Activated CD4-positive, alpha-beta T cell treated with anti-CD3 and anti-CD28 coated beads, Interleukin-2, Interleukin-4, amounts not matched to agents 100 ng/mL and 50 ng/mL, durations not matched to agents 16 hours and 8 hours (primary cell): Measurements from ENCODE around the gene CADPS.

Source experiments
- DNase-seq: peaks from one replicate; pipeline ENCODE4 v3.0.0-alpha.2; 2020; ENCODE audit warnings: low spot score

Gene CADPS

DNA sequence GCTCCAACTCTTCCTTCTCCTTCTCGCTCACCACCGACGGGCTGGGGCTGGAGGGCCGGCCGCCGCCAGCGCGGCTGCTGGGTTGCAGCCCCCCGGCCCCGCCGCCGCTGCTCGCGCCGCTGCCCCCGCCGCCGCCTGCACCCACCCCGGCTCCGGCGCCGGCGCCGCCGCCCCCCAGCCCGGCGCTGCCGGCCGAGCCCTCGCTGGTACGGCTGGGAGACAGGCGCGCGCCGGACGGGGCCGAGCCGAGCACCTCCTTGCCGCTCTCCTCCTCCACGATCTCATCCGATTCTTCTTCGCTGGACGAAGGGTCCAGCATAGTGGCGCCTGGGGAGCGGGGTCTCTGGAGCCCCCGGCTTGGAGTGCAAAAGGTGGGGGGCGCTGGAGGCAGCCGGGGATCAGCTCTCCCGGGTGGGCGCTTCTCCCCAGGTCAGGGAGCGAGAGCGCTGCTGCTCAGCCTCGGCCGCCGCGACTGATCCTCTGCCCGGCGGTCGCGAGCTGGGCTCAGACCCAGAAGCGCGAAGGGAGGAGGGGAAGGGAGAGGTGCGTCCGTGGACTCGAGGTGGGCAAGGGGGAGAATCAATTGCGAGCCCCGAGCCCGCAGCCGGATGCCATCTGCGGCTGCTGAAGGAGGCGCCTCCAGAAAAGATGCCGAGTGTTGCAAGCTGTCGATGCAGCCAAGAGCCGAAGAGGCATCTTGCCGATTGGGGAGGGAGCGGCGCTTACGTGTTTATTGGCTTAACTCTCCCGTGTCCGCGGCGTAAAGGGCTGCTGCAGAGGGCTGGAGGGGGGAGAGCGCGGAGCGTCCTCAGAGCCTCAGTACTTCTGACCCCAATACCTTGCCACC is at the start of gene CADPS:
Gene CADPS (minus strand): TSS at position 706 of the 847 bp plus-strand sequence. CDS start 387 bp downstream, at position 319.
- no peak for DNase-seq

DNA sequence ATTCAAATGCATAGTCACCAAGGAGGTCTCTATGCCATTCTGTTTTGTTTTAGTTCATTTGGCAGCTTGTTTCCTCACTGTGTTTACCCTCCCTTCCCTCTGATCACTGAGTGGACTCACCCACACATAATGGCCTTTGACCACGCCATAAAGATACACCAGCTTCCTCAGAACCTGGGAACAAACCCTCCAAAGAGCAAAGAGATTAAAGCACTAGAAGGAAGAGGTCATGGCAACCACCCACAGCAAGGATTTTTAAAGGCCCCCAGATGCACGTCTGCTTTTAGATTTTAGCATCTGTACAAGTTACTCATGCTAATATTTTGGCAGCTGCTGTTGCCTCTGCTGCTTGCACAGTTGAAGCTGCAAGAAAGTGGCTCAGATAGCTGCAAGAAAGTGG is 47.9 kb upstream of the CADPS start:
- no peak for DNase-seq

DNA sequence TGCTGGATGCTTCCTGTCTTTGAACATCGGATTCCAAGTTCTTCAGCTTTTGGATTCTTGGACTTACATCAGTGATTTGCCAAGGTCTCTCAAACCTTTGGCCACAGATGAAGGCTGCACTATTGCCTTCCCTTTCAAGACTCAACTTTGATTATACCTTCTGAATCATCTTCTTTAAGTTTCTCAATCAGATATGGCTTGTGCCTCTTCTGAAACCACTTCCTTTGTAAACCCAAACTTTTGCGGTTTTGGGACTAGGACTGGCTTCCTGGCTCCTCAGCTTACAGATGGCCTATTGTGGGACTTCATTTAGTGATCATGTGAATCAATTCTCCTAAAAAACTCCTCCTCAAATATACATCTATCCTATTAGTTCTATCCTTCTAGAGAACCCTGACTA is 47.1 kb upstream of the CADPS start:
- DNase-seq: no peak

- no peak for DNase-seq
Measured at GRCh38 chr3:62920466-62920784, 45.2 kb upstream of the CADPS start.

DNA sequence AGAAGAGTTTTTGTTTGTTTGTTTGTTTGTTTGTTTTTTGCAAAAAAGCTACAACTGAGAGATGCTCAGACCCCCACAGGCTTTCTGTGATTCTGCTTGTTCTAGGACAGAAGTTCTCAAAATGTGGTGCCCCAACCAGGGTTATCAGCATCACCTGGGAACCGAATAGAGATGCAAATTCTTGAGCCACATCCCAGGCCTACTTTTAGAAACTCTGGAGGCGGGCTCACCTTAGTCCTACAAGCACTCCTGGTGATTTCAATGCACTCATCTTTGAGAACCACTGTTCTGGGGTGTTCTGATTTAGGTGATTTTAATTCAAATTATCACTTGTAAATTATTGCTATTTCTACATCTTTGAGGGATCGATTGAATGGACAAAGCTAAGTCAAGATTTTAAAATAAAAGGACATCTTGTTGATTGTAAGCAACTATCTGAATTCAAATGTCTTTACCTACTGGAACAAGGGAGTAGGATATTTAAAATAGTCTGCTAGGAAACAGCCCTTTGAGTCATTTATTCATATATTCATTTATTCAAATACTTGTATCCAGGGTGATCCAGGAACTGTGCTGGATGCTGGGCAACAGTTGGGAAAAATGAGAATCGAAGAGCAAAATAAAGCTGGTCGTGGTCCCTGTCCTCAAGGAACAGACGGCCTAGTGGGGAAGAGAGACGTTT is 44.7 kb upstream of the CADPS start:
- no peak for DNase-seq

- DNase-seq: no peak
Measured at GRCh38 chr3:62918777-62919176, 43.6 kb upstream of the CADPS start.

DNA sequence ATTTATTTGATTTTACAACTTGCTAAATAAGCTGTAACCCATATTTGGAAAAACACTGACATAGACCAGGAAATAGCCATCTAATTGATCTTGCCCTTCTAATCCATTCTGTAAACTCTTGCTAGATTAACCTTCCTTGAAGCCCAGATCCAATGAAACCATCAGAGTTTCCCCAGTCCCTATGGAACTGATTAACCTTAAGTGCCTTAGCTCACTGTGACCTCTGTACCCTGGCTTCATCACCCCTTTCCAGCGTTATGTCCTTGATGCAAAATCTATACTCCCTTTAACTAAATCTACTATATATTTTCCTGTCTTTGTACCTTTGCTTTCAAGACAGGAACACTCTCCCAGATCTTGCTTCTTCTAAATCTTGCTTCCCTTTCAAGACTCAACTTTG is 42.9 kb upstream of the CADPS start:
- DNase-seq: no peak

DNA sequence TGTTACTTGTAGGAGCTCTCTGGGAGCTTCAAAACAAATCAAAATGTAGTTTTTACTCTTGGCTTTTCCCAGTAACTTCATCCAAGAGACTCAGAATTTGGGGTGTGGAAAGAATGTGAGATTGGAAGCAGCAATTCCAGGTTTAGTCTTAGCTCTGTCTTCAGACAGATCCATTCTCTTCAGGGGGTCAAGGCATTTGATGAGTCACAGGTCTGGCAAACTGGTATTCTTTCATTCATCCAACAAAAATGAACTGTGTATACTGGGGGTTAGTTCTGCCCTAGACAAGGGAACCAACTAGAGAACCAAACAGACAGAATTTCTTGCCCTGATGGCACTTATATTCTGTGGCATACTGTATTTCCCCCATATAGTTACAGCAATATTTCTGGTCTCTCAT is 36.3 kb upstream of the CADPS start:
- DNase-seq: no peak

DNA sequence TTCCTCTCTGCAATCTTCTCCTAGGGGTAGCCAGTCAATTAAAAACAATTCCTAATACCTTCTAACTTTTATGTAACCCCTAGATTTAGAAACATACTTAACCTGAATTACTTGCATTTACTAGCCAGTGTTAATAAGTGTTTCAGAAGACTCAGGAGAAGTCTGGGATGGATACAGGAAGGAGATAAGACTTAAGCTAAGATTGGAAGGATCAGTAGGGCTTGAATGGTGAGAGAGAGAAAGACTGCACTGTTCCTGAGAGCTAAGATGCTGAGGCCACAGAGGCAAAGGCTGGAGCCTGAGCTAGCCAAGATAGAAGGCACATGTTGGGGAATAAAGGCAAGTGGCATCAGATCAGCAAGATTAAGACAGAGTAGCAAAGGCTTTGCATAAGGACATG is 30.1 kb upstream of the CADPS start:
- DNase-seq: no peak

GRCh38 chr3:62898530-62899496 is 23.6 kb upstream of the CADPS start:
- DNase-seq: no peak

DNA sequence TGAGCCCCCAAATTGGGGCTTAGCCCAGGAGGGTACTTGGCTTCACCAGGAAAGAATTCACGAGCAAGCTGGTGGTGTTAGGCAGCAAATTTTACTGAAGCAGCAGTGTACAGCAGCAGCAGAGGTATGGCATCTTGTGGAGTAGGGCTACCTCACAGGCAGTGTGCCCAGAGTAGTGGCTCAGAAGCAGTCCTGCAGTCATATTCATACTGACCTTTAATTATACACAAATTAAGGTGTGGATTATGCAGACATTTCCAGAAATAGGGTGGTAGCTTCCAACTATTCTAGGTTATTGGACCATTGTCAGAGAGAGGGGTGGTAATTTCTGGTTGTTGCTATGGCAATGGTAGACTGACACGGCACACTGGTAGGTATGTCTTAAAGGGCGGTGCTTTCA is 20.7 kb upstream of the CADPS start:
- no peak for DNase-seq

- no peak for DNase-seq
Measured at GRCh38 chr3:62892951-62893350, 17.7 kb upstream of the CADPS start.

GRCh38 chr3:62892045-62892444 is 16.8 kb upstream of the CADPS start:
- no peak for DNase-seq

DNA sequence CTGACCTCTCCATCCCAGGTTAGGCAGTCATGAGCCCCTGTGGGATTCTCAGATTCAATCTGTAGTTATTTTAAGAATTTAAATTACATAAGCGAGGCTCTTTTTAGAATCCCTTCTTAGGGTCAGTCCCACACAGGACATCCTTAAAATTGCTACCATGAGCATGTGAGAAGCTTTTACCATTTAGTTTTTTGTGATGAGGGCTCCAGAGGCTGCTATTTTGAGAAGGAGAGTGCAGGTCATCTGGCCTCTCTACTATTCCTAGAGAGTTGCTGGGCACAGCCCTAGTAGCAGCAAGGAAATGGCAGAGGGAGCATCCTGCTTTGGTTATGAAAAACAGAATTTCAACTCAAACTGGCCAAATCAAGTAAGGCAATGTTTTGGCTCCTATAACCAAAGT is 13.6 kb upstream of the CADPS start:
- no peak for DNase-seq

GRCh38 chr3:62888180-62888579 is 13.0 kb upstream of the CADPS start:
- DNase-seq: no peak

DNA sequence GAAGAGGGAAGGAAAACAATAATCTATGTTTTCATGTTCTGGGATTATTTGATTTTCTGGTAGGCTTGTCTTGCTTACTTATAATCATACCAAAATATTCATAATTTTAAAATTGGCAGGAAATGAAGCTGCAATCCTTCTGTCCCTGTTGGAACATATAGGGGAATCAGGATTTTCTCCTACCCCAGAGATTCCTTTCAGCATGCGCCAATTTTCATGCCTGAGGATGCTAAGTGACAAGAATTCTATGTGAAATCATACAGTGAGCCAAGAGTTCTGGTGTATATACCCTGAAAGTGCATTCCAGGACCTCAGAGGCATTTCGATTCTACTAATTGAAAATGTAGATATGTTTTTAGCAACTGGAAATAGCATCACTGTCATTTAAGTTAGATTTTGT is 9.9 kb upstream of the CADPS start:
- no peak for DNase-seq

DNA sequence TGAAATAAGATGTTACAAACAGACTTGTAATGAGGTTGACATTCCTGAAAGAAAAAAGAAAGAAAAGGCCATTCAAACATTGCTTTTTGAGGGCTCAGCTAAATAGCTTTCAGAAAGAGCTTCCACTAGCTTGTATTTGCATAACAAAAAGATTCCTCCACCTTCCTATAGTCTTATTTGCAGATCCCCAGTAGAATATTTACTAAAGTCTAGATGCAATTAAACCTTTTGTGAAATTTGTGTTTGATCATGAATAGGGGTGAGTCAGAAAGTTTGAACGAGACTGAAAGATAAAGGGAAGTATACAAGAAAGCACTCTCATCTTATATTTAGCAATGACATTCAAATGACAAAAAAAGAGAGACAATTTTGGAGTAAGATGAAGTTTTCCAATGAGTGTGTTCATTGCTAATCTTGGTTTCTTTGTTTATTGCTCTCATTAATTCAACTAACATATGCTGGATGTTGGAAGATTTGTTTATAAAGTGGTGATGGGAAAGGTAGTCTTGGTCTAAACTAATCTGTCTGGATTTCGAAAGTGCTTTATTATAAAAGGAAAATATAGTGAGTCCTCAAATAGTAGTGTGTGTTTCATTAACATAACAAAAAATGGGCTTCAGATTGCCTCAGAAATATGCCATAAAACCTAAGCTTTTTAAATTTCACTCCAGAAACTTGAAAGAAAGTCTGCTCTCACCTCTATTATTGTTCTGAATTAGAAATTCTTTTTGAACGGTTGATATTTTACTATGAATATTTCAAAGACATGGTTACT is 9.1 kb upstream of the CADPS start:
- no peak for DNase-seq

- no peak for DNase-seq
Measured at GRCh38 chr3:62882676-62883200, 7.5 kb upstream of the CADPS start.

GRCh38 chr3:62876064-62876463 is 848 bp upstream of the CADPS start:
- DNase-seq: no peak

GRCh38 chr3:62875558-62876002 is 364 bp upstream of the CADPS start:
- no peak for DNase-seq
